Stomach smooth muscle (tissue), 2 donors: ENCODE measurements around the gene SHISA8.
"Not testable (repeated sequence)": the region's sequence is repeated elsewhere in the genome, so short reads cannot be mapped to it uniquely, and the experiment has no call there.

Experiments used
- H3K27ac ChIP-seq: one replicate; pipeline ENCODE4 v1.7.0; 2013; ENCODE audit warnings: mild to moderate bottlenecking, low read length, inconsistent platforms
- H3K27me3 ChIP-seq, 2 donors: one replicate each; pipeline ENCODE4 v1.7.0; 2013; ENCODE audit warnings: low read length in 2 of 2; ENCODE audit not compliant: insufficient read depth in 2 of 2, control insufficient read depth in 1 of 2
- H3K36me3 ChIP-seq, 2 donors: one replicate each; pipeline ENCODE4 v1.7.0; 2013; ENCODE audit warnings: low read length in 2 of 2; ENCODE audit not compliant: control insufficient read depth in 2 of 2, insufficient read depth in 2 of 2
- H3K4me1 ChIP-seq: one replicate; pipeline ENCODE4 v1.7.0; 2013; ENCODE audit warnings: low read length; ENCODE audit not compliant: control insufficient read depth, insufficient read depth
- H3K4me3 ChIP-seq, 2 donors: one replicate each; pipeline ENCODE4 v1.7.0; 2013; ENCODE audit warnings: low read length in 2 of 2
- H3K9ac ChIP-seq, 2 donors: one replicate each; pipeline ENCODE4 v1.7.0; 2013; ENCODE audit warnings: low read length in 2 of 2, mild to moderate bottlenecking in 1 of 2
- H3K9me3 ChIP-seq, 2 donors: one replicate each; pipeline ENCODE4 v1.7.0; 2013; ENCODE audit warnings: low read length in 2 of 2; ENCODE audit not compliant: control insufficient read depth in 2 of 2
- donor health status: healthy.
- donor health status: Pancreatic carcinoma.

SHISA8 gene

DNA sequence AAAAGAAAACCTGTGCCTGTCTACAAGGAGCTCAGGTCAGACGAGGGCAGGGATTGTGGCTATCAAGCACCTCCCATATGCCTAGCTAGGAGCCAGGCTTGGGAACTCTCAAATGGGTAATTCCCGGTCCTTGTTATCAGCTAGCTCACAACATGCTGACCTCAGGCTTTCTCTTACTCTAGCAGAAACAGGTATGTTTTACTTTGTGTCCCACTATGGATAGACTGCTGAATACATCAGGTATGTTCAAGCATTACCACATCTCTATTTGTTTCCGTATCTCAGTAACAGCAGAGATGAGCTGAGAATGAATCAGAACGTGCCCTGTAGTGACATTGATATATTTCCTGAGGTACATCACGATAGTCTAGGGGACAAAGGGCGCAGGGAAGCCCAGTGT, 29.4 kb downstream of the SHISA8 start:
- no peaks in the 10 kb centered on the region for H3K4me1 ChIP-seq
- H3K36me3 ChIP-seq = peaks cover 57 to 72% of the 10 kb centered on the region in 2 donors
- no peak overlapping the region for H3K27ac ChIP-seq
- no peaks in the 10 kb centered on the region for H3K9me3 ChIP-seq
- no peak overlapping the region for H3K4me3 ChIP-seq
- H3K9ac ChIP-seq = no peak overlapping the region
- H3K27me3 ChIP-seq = no peaks in the 10 kb centered on the region

DNA sequence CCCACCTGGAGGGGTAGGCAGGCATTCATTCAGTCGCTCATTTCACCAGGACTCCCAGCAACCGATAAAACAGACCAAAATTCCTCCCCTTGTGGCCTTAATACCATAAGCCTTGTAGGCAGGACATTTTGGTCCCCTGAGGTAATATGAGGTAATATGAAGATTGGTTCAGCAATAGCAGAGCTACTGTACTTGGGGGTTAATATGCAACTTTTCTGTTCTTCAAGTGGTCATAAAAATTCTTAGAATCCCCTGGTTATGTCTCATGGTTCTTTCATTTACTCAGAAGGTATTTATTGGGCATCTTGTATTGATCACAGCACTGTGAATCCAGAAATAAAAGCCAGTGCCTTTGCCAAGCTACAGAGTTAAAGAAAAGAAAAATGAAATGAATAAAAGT, 29.8 kb downstream of the SHISA8 start:
- no peaks in the 10 kb centered on the region for H3K27me3 ChIP-seq
- peaks cover 55 to 69% of the 10 kb centered on the region in 2 donors for H3K36me3 ChIP-seq
- no peaks in the 10 kb centered on the region for H3K4me1 ChIP-seq
- H3K4me3 ChIP-seq = no peak overlapping the region
- no peaks in the 10 kb centered on the region for H3K9me3 ChIP-seq
- H3K27ac ChIP-seq = no peak overlapping the region
- no peak overlapping the region for H3K9ac ChIP-seq

DNA sequence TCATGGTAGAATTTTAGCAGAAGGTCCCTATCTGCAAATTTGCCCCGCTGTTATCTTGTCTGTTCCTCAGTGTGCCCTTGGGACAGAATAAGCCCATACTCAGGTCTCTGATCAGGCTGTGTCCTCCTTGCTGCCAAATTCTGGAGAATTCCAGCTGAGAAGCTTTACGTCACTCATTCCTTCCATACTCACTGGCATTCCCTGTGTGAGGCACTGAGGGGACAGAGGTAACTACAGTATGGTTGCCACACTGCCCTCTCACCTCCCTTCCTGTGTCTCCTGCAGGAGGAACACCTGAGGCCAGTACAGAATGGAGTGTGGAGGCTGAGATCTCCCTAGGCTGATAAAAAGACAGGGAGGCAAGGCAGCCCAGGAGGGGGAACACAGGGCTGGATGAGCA, 31.5 kb downstream of the SHISA8 start:
- H3K27me3 ChIP-seq = no peaks in the 10 kb centered on the region
- no peak overlapping the region for H3K9ac ChIP-seq
- no peaks in the 10 kb centered on the region for H3K9me3 ChIP-seq
- H3K4me3 ChIP-seq = no peak overlapping the region
- H3K36me3 ChIP-seq = peaks cover 56 to 72% of the 10 kb centered on the region in 2 donors
- H3K4me1 ChIP-seq = no peaks in the 10 kb centered on the region
- H3K27ac ChIP-seq = no peak overlapping the region

DNA sequence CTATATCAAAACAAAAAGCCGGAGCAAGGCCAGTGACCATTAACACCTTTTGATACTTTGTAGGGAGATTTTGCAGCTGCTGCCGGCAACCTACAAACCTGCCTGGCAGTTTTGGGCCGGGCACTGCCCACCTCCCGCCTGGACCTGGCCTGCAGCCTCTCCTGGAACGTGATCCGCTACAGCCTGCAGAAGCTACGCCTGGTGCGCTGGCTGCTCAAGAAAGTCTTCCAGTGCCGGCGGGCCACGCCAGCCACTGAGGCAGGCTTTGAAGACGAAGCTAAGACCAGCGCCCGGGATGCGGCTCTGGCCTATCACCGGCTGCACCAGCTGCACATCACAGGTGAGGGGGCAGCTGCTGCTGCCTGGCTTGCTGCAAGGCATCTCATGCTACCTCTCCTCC, 34.2 kb downstream of the SHISA8 start:
- Histone ChIP-seq H3K36me3 (peaks cover 53 to 76% of the 10 kb centered on the region in 2 donors), H3K4me1 (no peaks in the 10 kb centered on the region), H3K4me3 (no peak overlapping the region), H3K9me3 (no peaks in the 10 kb centered on the region), H3K9ac (no peak overlapping the region), H3K27me3 (no peaks in the 10 kb centered on the region), H3K27ac (no peak overlapping the region)

DNA sequence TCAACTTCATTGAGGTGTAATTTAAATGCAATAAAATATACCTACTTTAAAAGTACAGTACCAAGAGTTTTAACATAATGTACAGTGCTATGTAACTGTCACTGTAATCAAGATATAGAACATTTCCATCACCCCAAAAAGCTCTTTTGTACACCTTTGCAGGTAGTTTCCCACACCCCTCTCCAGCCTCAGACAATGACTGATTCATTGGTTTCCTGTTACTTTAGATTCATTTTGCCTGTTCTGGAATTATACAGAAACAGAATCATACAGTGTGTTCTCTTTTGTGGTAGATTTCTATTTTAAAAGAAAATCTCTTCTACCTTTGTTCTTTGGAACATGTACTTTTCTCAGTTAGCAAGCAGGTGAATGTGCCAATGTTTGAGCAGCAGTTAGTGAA, 38.2 kb downstream of the SHISA8 start:
- Histone ChIP-seq H3K36me3 (peaks cover 36 to 59% of the 10 kb centered on the region in 2 donors), H3K27me3 (no peaks in the 10 kb centered on the region), H3K4me3 (no peak overlapping the region), H3K27ac (no peak overlapping the region), H3K4me1 (no peaks in the 10 kb centered on the region), H3K9me3 (no peaks in the 10 kb centered on the region), H3K9ac (no peak overlapping the region)

DNA sequence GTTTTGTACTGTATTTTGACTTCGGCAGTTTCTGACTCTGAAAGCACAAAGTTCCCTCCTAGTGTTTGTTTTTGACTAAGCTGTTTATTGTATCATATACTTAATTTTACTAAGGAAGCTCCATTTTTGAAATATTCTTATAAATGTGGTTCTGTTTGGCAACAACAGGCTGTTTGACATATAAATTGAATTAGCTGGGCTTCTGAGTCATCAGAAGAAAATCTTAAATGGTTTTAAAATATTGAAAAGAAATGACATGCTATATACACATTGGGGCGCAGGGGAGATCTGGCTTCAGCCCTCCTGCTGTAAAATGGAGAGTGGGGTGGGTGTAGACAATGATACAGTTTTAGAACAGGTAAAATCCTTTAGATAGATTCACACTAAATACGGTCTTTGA, 38.6 kb downstream of the SHISA8 start:
- no peak overlapping the region for H3K4me3 ChIP-seq
- H3K9me3 ChIP-seq = no peaks in the 10 kb centered on the region
- no peaks in the 10 kb centered on the region for H3K4me1 ChIP-seq
- H3K9ac ChIP-seq = no peak overlapping the region
- H3K27ac ChIP-seq = no peak overlapping the region
- H3K36me3 ChIP-seq = peaks cover 34 to 55% of the 10 kb centered on the region in 2 donors
- H3K27me3 ChIP-seq = no peaks in the 10 kb centered on the region

DNA sequence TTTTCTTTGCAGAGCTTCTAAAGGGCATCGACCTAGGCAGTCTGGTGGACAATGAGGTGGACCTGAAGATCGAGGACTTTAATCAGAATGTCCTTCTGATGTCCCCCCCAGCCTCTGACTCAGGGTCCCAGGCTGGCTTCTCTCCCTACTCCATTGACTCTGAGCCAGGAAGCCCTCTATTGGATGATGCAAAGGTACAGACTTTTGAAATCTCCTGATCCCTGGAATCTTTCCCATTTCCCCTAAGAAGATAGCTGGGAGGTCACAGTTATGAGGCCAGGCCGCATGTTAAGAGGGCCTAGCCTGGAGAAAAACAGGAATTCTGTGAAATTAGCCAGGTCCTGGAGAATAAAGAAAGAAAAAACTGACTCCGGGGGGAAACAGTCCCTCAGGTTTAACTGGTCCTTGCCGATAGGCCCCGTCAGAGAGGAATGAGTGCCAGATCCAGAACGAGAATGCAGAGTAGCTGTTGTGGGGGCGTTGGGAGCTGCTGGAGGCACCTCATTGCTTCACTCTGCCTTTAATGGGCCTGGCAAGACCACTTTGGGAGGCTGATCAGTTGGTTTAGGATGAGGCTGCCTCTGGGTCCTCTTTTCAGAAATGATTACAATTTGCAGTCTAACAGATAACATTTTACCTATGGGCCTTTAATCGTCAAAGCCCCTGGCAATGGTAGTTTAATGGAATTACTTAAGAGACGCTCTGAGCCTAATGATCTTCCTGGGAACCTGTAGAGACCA, 39.2 kb downstream of the SHISA8 start:
- H3K4me3 ChIP-seq = no peak overlapping the region
- H3K9ac ChIP-seq = no peak overlapping the region
- no peaks in the 10 kb centered on the region for H3K27me3 ChIP-seq
- H3K9me3 ChIP-seq = no peaks in the 10 kb centered on the region
- no peak overlapping the region for H3K27ac ChIP-seq
- peaks cover 34 to 55% of the 10 kb centered on the region in 2 donors for H3K36me3 ChIP-seq
- no peaks in the 10 kb centered on the region for H3K4me1 ChIP-seq

DNA sequence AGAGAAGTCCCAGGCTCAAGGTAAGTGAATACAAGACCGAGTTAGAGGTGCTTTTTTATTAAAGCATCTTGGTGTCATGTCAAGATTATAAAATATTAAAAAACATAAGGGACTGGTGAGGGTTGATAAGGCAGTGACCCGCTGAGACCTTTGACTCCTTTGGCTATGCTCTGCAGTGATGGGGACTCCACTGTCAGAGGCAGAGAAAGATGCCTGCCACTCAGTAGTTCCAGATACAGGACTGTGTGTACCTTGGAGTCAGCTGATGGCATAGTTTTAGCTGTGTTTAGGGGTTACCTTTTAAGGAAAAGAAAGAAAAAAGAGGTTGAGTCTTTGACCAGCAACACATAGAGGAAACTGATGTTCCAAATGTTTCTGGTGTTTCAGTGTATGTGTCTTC, 40.8 kb downstream of the SHISA8 start:
- no peak overlapping the region for H3K9ac ChIP-seq
- H3K27ac ChIP-seq = no peak overlapping the region
- no peaks in the 10 kb centered on the region for H3K4me1 ChIP-seq
- H3K9me3 ChIP-seq = no peaks in the 10 kb centered on the region
- no peak overlapping the region for H3K4me3 ChIP-seq
- H3K27me3 ChIP-seq = no peaks in the 10 kb centered on the region
- peaks cover 34 to 49% of the 10 kb centered on the region in 2 donors for H3K36me3 ChIP-seq

DNA sequence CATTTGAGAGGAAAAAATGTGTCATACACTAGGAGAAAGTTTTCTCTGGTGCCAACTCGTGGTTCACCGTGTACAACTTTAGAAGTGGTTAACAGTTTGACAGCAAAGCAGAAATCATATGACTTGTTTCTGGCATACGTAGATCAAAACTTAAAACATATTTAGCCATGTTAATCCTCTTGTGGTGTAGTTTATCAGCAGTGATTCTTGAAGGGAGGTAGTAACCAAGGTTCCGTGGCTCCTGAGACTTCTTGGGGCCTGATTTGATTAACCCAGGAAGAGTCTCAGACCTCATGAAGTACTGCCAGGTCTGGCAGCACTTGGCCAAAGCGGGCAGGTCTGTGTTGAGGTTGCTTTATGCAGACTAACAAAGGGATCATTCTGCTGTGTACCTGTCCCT, 41.5 kb downstream of the SHISA8 start:
- Histone ChIP-seq H3K4me3 (no peak overlapping the region), H3K27ac (no peak overlapping the region), H3K4me1 (no peaks in the 10 kb centered on the region), H3K9me3 (no peaks in the 10 kb centered on the region), H3K9ac (no peak overlapping the region), H3K36me3 (peaks cover 35 to 47% of the 10 kb centered on the region in 2 donors), H3K27me3 (no peaks in the 10 kb centered on the region)

DNA sequence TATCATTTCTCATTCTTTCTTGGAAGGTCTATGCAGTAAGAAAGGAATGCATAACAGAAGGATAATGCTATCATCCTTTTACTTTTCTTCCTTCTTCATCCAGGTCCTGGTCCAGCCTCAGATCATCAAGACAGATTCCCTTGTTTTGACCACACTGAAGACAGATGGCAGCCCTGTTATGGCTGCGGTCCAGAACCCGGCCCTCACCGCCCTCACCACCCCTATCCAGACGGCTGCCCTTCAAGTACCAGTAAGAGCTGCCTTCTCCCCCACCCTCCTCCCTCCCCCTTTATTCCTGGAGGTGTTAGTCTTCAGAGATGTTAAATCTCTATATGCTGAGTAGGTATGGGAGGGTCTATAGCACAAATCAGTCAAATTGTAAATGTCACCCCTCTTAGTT, 44.1 kb downstream of the SHISA8 start:
- no peaks in the 10 kb centered on the region for H3K27me3 ChIP-seq
- no peaks in the 10 kb centered on the region for H3K4me1 ChIP-seq
- H3K36me3 ChIP-seq = peaks cover 39% of the 10 kb centered on the region in 2 donors
- no peak overlapping the region for H3K9ac ChIP-seq
- no peak overlapping the region for H3K27ac ChIP-seq
- H3K4me3 ChIP-seq = no peak overlapping the region
- H3K9me3 ChIP-seq = no peaks in the 10 kb centered on the region

DNA sequence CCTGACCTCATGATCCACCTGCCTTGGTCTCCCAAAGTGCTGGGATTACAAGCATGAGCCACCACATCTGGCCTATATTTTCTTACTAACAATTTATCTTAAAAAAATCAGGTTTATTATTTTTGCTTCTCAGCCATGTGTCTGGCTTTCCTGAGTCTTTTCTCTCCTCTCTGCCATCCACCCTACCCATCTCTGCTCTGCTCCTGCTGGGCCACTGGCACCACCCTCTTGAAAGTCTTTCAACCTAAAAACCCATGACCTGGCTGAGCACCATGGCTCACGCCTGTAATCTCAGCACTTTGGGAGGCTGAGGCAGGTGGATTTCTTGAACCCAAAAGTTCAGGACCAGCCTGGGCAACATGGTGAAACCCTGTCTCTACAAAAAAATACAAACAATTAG, 44.8 kb downstream of the SHISA8 start:
- H3K4me1 ChIP-seq, H3K4me3 ChIP-seq, H3K9ac ChIP-seq, H3K27me3 ChIP-seq, H3K27ac ChIP-seq, H3K9me3 ChIP-seq: not testable (repeated sequence)
- H3K36me3 ChIP-seq = peaks cover 33 to 34% of the 10 kb centered on the region in 2 donors
